GM18858 (cell line): ENCODE data around the gene KIF21B.
"Not testable (repeated sequence)": the region's sequence is repeated elsewhere in the genome, so short reads cannot be mapped to it uniquely, and the experiment has no call there.

Experiments
- ATAC-seq: cut with Tn5 transposase; IDR thresholded peaks from one replicate; pipeline ENCODE4 v1.9.1; 2021; ENCODE audit not compliant: unreplicated experiment

Gene KIF21B

DNA sequence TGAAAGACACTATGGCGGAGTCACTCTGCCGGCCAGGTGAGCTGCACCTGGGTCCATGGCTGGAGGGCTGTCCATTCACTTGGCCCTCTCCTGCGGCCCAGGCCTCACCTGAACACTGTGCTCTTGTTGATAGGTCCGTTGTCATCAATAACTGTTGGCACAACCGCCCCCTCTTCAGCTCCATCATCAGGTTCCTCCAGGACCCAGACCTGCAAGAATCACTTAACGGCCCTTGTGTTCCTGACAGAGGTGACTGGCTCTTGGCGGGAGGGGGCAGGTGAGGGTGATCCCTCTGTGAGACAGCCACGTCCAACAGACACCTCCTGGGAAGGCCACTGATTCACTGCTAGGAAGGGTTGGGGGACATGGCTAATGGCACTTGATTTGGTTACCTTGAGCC is 73.9 kb downstream of the KIF21B start:
- ATAC-seq, result no peak

DNA sequence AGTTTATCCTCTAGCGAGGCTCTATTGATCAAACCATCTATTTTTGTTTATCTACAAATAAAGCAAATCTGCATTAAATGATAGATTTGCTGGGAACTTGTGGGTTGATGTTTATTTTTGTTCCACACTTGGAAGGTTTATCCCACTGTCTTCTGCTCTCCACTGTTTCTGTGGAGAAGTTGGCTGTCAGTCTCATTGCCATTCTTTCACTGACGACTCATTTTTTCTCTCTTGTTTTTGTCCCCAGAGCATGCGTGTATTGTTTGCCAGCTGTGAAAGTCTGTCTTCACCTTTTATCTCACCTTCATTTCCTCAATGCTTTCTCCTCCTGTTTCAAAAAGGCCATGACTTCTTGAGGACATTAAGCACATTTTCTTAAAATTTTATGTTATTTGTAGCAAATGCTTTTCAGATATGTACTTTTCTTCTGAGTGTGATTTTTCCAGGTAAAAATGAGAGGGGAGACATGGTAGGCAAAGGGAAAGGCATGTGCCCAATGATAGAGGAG is 76.4 kb downstream of the KIF21B start:
- no peak for ATAC-seq

DNA sequence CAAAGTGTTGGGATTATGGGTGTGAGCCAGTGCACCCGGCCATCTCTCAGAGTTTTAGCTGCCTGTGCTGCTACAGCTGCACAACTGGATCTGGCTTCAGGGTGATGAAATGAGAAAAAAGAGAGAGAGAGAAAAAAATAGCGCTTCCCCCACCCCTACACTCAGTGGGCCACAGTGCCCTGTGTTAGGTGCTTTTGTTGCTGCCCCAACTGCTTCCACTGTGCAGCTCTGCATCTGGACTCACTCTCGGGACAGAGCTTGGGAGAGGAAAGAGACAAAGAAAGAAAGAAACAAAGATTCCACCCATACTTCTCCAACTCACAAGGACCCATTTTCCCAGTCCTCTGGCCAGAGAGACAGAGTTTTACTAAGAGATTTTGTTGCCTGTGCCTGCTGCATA is 78.4 kb downstream of the KIF21B start:
- no peak for ATAC-seq

DNA sequence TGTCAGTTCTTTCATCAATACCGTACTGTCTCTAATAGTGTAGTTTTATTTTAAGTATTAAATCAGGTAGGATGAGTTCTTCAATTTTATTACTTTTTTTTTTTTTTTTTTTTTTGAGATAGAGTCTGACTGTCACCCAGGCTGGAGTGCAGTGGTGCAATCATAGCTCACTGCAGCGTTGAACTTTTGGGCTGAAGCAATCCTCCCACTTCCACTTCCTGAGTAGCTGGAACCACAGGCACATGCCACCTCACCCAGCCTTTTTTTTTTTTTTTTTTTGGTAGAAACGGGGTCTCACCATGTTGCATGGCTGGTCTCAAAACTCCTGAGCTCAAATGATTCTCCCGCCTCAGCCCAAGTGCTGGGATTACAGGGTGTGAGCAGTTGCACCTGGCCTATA is 84.6 kb downstream of the KIF21B start:
- ATAC-seq, result no peak

GRCh38 chr1:200935286-200935962 is 88.1 kb downstream of the KIF21B start:
- ATAC-seq, result not testable (repeated sequence)

DNA sequence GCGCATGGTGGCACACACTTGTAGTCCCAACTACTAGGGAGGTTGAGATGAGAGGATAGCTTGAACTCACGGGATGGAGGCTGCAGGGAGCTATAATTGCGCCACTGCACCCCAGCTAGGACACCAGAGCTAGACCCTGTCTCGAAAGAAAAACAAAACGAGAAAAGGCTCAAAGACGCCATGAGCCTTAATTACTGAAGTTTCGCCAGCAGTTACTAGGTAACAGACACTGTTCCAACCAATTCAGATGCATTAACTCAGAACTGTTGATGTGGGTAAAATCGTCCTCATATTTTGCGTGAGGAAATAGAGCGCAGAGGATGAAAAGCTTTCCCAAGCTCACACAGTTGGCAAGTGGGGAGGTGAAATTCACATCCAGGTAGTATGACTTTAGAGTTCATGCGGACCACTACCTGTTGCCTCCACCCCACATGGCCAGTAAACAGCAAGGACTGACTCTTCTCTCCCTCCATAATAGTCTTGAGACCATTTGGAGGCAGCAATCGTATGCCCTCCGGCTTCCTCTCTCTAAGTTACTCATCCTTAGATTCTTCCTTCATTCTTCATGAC is 88.8 kb downstream of the KIF21B start:
- ATAC-seq, result no peak

GRCh38 chr1:200931776-200932175 is 91.7 kb downstream of the KIF21B start:
- ATAC-seq, result no peak

GRCh38 chr1:200930285-200930684 is 93.2 kb downstream of the KIF21B start:
- ATAC-seq, result not testable (repeated sequence)

DNA sequence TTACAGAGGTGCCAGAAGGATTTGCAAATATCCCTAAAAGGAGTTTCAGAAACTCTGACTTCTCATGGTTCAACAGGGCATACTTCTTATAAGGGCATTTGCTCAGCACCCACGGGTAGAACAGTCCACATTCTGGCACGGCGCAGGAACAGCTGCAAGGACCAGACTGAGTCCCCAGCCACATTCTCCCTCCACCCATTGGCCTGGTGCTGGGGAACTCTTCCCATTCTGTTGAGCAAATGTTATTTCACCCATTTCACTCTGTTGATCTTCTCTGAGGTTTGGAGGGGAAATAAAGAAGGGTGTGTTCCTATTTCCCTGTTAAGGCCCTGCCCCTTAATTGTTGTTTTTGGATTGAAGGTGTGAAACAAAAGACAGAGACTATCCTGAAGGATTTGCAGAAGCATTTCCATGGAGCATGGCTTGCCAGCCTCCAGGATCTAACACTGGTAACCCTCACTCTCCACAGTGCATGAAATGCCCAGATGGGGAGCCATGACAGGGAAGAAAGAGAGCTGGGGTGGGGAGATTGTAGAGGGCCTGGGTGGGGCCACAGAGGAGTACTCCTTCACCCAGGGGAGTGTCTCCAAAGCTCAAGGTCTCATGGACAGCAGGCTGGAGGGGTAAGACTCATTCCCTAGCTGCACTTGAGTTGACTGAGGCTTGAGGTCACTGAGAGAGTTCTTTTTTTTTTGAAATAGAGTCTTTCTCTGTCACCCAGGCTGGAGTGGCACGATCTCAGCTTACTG is 93.8 kb downstream of the KIF21B start:
- no peak for ATAC-seq

GRCh38 chr1:200925831-200926230 is 97.7 kb downstream of the KIF21B start:
- ATAC-seq, result no peak

- no peak for ATAC-seq
These were observed 99.9 kb downstream of the KIF21B start for GRCh38 chr1:200923601-200924000.

DNA sequence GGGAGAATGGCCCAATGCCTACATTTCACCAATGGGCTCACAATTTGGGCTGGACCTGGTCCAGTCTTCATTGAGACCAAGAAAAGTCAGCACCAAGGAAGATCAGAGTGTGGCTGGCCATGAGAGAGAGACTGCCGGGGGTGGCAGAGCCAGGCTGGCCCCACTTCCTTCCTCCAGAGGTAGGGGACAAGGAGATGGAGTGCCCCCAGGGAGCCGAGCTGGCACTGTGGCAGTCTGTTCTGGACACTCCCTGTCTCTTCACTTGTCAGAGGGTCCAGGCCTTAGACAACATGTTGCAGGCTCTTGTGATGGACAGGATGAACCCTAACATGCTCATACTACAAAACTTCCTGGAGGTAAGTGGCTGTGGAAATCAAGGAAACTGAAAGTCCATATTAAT is 101.1 kb downstream of the KIF21B start:
- no peak for ATAC-seq

DNA sequence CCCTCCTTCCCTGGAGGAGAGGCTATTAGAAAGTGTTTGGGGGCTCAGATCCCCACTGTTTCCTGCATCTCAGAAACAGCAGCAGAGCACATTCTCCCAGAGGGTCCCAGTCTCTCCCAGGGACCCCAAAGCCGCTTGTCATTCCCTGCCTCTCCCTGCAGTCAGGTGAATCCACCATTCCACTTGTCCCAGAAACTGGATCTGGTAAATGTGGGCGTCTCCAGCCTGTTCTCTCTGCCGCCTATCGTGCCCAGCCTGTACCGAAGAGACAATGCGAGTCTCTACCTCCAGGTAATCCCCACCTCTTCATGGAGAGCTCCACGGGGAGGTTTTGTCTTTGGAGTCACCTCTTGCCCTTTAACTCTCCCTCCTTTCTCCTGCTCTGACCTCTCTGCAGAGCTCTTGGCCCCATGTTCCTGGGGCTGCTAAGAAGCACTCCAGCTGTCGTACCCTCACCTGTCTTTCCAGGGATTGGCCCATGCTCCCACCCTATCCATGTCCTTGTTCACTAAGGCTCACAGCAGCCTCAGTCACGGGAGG is 101.9 kb downstream of the KIF21B start:
- ATAC-seq, result no peak
